Measurements from ENCODE around the gene PLEKHM2.

Gene PLEKHM2

DNA sequence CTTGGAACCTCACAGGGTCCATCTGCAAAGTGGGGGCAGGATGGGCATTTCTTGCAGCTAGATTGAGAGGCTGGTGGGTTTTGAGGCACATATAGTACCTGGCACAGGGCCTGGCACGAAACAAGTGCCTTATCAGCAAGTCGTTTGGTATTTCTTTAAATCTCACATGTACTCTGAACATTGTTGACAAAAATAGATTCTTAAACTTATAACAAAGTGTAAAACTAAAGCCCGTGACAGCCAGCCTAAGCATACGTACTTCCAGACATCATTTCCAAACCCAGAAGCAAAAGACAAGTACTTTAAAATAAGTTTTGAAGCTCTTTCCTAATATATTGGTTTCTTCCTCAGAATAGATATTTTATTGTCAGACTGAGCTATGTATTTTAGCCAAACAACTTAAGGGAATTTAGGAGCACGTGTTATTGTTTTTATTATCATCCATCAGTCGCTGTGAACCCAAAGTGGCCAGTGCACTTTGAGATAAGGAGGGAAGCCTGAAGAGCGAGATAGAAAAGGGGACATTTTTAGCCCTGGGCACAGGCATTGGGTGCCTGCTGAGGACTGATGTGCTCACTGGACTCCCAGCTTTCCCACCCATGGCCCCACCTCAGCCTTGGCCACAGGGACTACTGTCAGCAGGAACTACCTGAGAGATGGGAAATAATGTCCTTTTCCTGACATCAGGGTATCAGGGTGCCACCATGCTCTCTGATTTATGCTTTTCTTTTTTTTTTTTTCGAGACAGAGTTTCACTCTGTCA lies 77.4 kb downstream of the PLEKHM2 start:
- no peak for DNase-seq

- no peak for DNase-seq
Observed at GRCh38 chr1:15762546-15762945, 78.4 kb downstream of the PLEKHM2 start.

DNA sequence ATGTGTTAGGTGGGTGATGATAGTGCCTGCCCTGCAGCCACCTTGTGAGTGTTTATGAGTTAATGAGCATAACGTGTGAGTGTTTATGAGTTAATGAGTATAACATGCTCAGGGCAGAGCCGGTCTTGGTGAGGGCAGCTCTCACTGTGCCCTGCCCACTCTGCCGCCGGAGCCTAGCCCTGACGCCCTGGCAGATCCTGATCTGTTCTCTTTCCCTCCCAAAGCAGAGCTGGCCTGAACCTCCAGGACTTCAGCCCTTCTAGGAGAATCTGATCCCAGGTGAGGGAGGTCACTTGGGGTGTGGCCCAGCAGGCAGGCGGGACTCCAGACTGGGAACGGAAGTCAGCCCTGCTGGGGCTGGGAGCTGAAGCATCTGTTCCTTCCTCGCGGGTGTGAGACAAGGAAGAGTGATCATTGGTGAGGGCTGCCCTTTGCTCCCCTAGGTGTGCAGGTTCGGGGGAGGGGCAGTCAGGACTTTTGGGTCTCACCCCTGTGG lies 80.2 kb downstream of the PLEKHM2 start:
- no peak for DNase-seq

GRCh38 chr1:15764890-15765289 lies 80.8 kb downstream of the PLEKHM2 start:
- DNase-seq: no peak

DNA sequence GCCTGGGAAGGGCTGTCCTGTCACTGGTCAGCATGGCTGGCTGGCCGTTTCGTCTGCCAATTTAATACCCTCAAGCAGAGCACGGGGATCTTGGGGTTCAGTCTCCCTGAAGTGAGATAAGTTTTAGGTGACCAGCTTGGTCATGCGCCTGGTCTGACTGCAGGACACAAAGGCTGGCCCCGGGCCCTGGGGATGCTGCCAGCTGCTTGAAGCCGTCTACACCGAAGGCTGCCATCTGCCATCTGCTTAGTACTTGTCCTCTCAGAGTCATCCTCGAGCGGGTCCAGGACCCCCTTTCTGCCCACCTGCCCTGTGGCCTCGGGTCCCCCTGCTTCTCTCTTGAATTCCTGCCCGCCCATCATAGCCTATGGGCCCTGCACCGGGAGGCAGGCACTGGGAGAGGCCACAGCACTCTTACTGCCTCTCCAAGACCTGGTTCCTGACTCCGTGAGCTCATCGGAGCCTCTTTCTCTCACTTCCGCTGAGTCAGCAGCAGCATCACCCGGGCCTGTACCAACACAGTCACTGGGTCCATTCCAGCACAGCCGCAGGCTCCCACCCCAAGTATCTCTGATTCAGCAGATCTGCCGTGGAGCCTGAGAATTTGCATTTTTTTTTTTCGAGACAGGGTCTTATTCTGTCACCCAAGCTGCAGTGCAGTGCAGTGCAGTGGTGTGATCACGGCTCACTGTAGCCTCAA lies 81.5 kb downstream of the PLEKHM2 start:
- DNase-seq: no peak

GRCh38 chr1:15767941-15768340 lies 83.8 kb downstream of the PLEKHM2 start:
- no peak for DNase-seq

GRCh38 chr1:15768388-15768787 lies 84.3 kb downstream of the PLEKHM2 start:
- no peak for DNase-seq

GRCh38 chr1:15770313-15770962 lies 86.3 kb downstream of the PLEKHM2 start:
- DNase-seq: no peak

- no peak for DNase-seq
Observed at GRCh38 chr1:15771836-15772515, 87.9 kb downstream of the PLEKHM2 start.

GRCh38 chr1:15775706-15776105 lies 91.6 kb downstream of the PLEKHM2 start:
- DNase-seq: no peak

DNA sequence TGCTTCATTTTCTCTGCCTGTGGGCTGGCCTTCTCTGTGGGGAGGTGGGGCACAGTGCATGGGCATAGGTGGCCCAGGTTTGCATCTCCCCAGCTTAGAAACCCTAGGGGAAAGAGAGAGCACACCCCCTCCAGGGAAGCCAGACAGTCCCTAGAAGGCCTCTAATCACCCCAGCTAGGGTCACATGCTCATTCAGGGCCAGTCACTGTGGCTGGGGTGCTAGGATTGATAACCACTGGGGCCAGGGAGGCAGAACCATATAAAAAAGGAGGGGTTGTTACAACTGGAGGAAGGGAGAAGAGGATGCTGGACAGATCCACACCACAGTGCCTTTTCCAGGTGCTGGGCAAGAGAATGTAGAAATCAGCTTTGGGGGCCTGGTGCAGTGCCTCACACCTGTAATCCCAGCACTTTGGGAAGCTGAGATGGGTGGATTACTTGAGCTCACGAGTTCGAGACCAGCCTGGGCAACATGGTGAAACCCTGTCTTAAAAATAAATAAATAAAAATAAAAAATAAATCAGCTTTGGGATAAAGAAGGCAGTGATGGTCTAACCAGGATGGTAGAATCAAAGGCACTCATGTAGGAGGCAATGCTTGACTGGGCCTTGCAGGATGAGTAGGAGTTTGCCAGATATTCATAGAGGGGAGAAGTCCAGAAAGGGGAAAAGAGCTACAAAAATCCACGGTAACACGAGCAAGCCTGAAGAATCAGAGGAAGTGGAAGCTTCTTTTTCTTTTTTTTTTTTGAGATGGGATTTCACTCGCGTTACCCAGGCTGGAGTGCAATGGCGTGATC lies 94.0 kb downstream of the PLEKHM2 start:
- no peak for DNase-seq

All from NCI-H1436 (cell line).